Stomach smooth muscle (tissue), 2 donors: ENCODE measurements around the gene TIMM9.

Source experiments
- H3K27ac ChIP-seq: one replicate; pipeline ENCODE4 v1.7.0; 2013; ENCODE audit warnings: mild to moderate bottlenecking, low read length, inconsistent platforms
- H3K27me3 ChIP-seq, 2 donors: one replicate each; pipeline ENCODE4 v1.7.0; 2013; ENCODE audit warnings: low read length in 2 of 2; ENCODE audit not compliant: insufficient read depth in 2 of 2, control insufficient read depth in 1 of 2
- H3K36me3 ChIP-seq, 2 donors: one replicate each; pipeline ENCODE4 v1.7.0; 2013; ENCODE audit warnings: low read length in 2 of 2; ENCODE audit not compliant: control insufficient read depth in 2 of 2, insufficient read depth in 2 of 2
- H3K4me1 ChIP-seq: one replicate; pipeline ENCODE4 v1.7.0; 2013; ENCODE audit warnings: low read length; ENCODE audit not compliant: control insufficient read depth, insufficient read depth
- H3K4me3 ChIP-seq, 2 donors: one replicate each; pipeline ENCODE4 v1.7.0; 2013; ENCODE audit warnings: low read length in 2 of 2
- H3K9ac ChIP-seq, 2 donors: one replicate each; pipeline ENCODE4 v1.7.0; 2013; ENCODE audit warnings: low read length in 2 of 2, mild to moderate bottlenecking in 1 of 2
- H3K9me3 ChIP-seq, 2 donors: one replicate each; pipeline ENCODE4 v1.7.0; 2013; ENCODE audit warnings: low read length in 2 of 2; ENCODE audit not compliant: control insufficient read depth in 2 of 2
- donor health status: healthy.
- donor health status: Pancreatic carcinoma.

Gene TIMM9, protein sequence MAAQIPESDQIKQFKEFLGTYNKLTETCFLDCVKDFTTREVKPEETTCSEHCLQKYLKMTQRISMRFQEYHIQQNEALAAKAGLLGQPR

DNA sequence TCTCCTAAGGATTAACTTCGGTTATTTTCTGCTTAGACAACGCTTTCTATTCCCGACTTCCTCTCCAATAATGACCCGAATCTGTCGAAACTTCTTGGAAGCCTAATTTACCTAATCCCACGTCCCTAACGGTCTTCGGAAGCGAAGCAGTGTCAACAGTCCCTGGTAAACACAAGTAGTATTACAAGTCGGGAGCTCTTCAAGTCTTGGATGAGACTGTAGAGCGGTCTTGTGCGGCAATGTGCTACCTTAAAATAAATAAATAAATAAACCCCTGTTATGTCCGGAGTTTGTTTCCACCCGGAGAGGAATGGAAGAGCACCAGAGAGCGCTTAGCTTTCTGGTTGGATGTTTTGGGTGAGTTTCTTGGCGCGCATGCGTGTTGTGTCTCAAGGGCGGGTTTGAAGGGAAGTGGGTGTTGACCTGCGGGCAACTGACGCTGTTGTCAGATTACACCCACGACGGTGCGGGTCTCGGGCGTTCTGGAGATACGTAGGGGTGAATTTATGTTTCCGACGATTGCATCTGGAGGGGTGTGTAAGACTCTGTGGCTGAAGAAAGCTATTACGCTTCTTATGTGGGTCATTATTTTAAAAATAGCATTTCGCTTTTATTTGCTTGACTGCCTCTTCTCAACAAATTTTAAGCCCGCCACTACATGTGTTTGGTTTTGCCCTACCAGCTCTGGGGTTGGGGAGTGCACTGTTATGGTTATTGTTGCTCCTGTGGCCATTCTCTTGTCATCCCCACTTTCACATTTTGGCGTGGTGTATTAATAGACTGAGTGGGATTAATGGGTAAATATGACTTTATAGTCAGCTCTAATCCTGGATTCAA is at the start of gene TIMM9, which contains the start of gene KIAA0586:
Gene TIMM9 (minus strand): TSS at position 251 of the 837 bp plus-strand sequence. CDS start 15,586 bp downstream, outside the sequence.
Gene KIAA0586 (plus strand): TSS at position 439 of the 837 bp plus-strand sequence. CDS start 546 bp downstream, outside the sequence.
- H3K9ac ChIP-seq = peak within 1 kb of the TSS; percentile 96 to 99
- no peaks in the 10 kb centered on the region for H3K27me3 ChIP-seq
- peak within 1 kb of the TSS; percentile 91 to 99 for H3K4me3 ChIP-seq
- peaks cover 0 to 5% of the 10 kb centered on the region in 2 donors for H3K36me3 ChIP-seq
- no peaks in the 10 kb centered on the region for H3K9me3 ChIP-seq
- peaks cover 4% of the 10 kb centered on the region for H3K4me1 ChIP-seq
- H3K27ac ChIP-seq = peak within 1 kb of the TSS; percentile 91

DNA sequence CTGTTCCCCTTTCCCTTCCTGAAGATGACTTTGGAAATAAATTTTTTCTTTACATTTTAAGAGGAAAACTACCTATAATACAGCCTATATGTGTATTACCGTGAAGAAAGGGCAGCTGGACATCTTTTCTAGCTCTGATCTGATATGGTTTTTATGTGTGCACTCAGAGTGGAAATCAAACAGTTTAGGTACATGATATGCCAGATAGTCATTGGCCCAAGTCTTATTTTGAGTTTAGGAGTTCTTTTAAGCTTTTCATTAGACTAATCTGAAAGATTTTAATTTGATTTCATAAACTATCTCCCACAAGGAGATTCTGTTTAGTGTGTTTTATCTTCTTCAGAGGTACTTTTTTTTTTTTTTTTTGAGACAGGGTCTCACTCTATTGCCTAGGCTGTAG is 49.0 kb upstream of the TIMM9 start:
- Histone ChIP-seq H3K4me3 (no peak overlapping the region), H3K4me1 (no peaks in the 10 kb centered on the region), H3K27me3 (no peaks in the 10 kb centered on the region), H3K9ac (no peak overlapping the region), H3K9me3 (no peaks in the 10 kb centered on the region), H3K36me3 (peaks cover 2 to 3% of the 10 kb centered on the region in 2 donors), H3K27ac (no peak overlapping the region)

DNA sequence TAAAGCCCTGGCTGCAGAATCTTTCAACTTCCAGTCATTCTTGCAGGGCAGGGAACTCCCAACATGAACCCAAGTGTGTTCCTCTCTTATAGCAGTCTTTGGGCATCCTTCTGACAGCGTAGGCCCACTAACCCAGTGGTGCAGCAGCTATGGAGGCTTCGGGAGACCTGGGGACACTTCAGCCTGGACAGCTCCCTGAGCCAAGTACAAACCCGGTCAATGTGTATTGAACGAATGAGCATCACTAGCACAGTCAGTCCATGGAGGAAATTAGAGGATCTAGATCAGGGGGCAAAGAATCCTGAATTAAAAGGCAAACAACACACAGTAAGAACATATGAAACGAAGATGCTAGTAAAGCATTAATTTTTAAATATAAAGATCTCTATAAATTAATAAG is 42.0 kb upstream of the TIMM9 start:
- no peaks in the 10 kb centered on the region for H3K9me3 ChIP-seq
- no peak overlapping the region for H3K4me3 ChIP-seq
- no peaks in the 10 kb centered on the region for H3K27me3 ChIP-seq
- no peak overlapping the region for H3K27ac ChIP-seq
- peaks cover 14 to 21% of the 10 kb centered on the region in 2 donors for H3K36me3 ChIP-seq
- no peaks in the 10 kb centered on the region for H3K4me1 ChIP-seq
- no peak overlapping the region for H3K9ac ChIP-seq

DNA sequence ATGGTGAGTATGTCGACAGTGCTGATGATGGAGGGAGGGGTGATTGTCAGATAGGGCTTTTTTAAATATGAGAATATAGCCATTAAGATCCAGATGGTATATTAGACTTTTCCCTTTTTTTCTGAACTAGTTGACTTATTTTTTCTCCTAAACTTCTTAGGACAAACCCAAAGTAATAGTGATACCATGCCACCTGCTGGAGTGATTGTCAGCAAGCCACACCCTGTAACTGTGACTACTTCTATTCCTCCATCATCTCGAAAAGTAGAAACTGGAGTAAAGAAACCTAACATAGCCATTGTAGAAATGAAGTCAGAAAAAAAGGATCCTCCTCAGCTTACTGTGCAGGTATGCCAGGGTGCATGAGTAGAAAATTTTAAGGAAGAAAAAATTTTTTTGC is 40.2 kb upstream of the TIMM9 start:
- H3K27ac ChIP-seq = no peak overlapping the region
- H3K36me3 ChIP-seq = peaks cover 18 to 24% of the 10 kb centered on the region in 2 donors

DNA sequence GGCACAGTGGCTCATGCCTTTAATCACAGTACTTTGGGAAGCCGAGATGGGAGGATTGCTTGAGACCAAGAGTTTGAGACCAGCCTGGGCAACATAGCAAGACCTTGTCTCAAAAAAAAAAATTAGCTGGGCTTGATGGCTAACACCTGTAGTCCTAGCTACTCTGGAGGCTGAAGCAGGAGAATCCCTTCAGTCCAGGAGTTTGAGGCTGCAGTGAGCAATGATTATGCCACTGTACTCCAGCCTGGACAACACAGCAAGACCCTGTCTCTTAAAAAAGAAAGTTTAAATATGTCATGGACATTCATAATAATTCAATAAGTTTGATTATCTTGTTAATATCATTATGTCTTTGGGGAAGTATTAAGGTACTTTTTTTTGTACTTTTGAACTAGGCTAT is 39.1 kb upstream of the TIMM9 start:
- Histone ChIP-seq H3K9ac (no peak overlapping the region), H3K36me3 (peaks cover 22 to 24% of the 10 kb centered on the region in 2 donors), H3K4me3 (no peak overlapping the region), H3K9me3 (no peaks in the 10 kb centered on the region), H3K27me3 (no peaks in the 10 kb centered on the region), H3K27ac (no peak overlapping the region), H3K4me1 (no peaks in the 10 kb centered on the region)

More for the DNA sequence above, 40.2 kb upstream of the TIMM9 start:
- no peaks in the 10 kb centered on the region for H3K4me1 ChIP-seq
- no peaks in the 10 kb centered on the region for H3K27me3 ChIP-seq
- H3K4me3 ChIP-seq = no peak overlapping the region
- H3K9ac ChIP-seq = no peak overlapping the region
- no peaks in the 10 kb centered on the region for H3K9me3 ChIP-seq

DNA sequence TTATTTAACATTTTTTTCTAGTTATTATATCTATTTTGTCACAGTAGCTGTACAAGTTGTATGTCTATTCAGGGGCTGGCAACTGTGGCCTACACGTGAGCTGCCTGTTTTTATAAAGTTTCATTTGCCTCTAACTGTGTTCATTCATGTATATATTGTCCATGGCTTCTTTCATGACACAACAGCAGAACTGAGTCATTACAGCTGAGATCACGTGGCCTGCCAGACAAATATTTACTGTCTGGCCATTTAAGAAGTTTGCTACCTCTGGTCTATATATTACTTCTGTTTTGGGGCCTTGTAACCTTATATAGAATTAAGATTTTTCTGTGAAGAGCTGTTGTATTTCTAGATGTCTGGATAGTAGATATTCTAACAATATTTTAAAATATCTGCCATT is 38.1 kb upstream of the TIMM9 start:
- Histone ChIP-seq H3K27me3 (no peaks in the 10 kb centered on the region), H3K36me3 (peaks cover 20 to 24% of the 10 kb centered on the region in 2 donors)

DNA sequence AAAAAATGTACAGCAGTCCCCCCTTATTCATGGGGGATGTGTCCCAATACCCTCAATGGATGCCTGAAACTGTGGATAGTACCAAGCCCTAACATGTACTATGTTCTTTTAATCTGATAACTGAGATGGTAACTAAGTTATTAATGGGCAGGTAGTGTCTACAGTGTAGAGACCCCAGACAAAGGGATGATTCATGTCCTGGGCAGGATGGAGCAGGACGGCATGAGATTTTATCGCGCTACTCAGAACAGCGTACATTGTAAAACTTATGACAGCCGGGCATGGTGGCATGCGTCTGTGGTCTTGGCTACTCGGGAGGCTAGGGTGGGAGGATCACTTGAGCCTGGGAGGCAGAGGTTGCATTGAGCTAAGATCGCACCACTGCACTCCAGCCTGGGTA is 37.3 kb upstream of the TIMM9 start:
- Histone ChIP-seq H3K27me3 (no peaks in the 10 kb centered on the region), H3K36me3 (peaks cover 20 to 24% of the 10 kb centered on the region in 2 donors), H3K9me3 (no peaks in the 10 kb centered on the region), H3K4me3 (no peak overlapping the region), H3K9ac (no peak overlapping the region), H3K4me1 (no peaks in the 10 kb centered on the region), H3K27ac (no peak overlapping the region)

More for the DNA sequence above, 38.1 kb upstream of the TIMM9 start:
- Histone ChIP-seq H3K9me3 (no peaks in the 10 kb centered on the region), H3K4me1 (no peaks in the 10 kb centered on the region), H3K9ac (no peak overlapping the region), H3K27ac (no peak overlapping the region), H3K4me3 (no peak overlapping the region)

DNA sequence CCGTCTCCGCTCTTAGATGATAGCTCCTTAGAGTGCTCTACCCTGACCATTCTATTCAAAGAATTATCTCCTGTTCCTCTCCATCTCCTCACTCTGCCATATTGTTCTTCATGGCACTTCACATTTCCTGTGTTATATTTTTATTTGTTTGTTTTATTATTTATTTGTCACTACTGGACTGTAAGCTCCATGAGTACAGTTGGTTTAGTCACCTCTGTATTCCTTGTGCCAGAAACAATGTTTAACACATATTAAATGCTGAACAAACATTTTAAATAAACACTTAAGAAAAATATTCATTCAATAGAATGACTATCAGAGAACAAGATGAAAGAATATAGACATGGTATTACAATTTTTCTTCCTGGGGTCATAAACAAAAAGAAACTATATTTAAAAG is 35.8 kb upstream of the TIMM9 start:
- no peak overlapping the region for H3K9ac ChIP-seq
- H3K4me1 ChIP-seq = no peaks in the 10 kb centered on the region
- no peak overlapping the region for H3K27ac ChIP-seq
- no peaks in the 10 kb centered on the region for H3K27me3 ChIP-seq
- H3K36me3 ChIP-seq = peaks cover 15 to 16% of the 10 kb centered on the region in 2 donors
- H3K4me3 ChIP-seq = no peak overlapping the region
- no peaks in the 10 kb centered on the region for H3K9me3 ChIP-seq

DNA sequence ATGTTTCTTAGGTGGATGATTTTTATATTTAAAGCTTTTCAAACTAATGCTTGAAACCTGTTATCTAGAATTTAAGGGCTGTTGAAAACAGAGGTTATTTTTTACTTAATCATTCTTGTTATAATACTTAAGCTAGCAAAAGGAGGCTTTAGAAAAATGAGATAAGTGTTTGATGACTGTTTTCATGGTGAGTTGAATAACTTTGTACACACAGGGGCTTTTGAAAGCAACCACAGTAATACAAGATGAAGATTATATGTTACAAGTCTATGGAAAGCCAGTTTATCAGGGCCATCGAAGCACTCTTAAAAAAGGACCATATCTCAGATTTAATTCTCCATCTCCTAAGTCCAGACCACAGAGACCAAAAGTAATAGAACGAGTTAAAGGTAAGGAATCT is 33.4 kb upstream of the TIMM9 start:
- no peak overlapping the region for H3K27ac ChIP-seq
- H3K9me3 ChIP-seq = no peaks in the 10 kb centered on the region
- H3K9ac ChIP-seq = no peak overlapping the region
- no peaks in the 10 kb centered on the region for H3K27me3 ChIP-seq
- no peaks in the 10 kb centered on the region for H3K4me1 ChIP-seq
- no peak overlapping the region for H3K4me3 ChIP-seq
- H3K36me3 ChIP-seq = peaks cover 9 to 13% of the 10 kb centered on the region in 2 donors

DNA sequence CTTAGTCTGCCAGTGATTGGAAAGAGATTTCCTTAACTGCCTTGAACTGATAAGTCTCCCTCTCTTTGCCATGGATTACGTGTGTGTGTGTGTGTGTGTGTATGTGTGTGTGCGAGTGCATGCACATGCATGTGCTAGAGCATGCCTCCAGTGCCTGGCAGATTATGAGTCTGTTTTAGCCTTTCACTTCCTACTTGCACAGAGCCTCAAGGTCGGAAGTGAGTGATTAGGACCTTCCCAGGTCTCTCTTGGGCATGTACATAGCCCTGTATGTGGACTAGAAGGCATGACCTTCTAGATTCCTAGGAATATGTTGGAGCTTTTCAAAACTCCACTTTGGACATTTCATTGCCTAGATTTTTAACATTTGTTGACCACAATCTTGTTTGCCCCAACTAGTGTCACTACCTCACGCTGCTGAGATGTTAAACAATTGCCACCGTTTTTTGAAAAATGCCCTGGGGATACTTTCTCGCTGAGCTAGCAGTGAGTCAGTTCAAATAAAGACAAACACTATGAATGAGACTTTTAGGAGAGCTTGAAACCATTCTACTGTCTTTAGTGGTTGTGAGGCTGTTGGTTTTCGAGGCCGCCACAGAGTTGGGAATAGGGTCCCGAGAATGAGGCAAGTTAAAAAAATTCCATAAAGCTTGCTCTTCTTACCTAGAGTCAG is 28.4 kb upstream of the TIMM9 start:
- peaks cover 14 to 17% of the 10 kb centered on the region in 2 donors for H3K36me3 ChIP-seq
- H3K9me3 ChIP-seq = no peaks in the 10 kb centered on the region
- no peak overlapping the region for H3K4me3 ChIP-seq
- no peaks in the 10 kb centered on the region for H3K27me3 ChIP-seq
- H3K9ac ChIP-seq = no peak overlapping the region
- H3K27ac ChIP-seq = no peak overlapping the region
- no peaks in the 10 kb centered on the region for H3K4me1 ChIP-seq
